ENCODE results near the gene CLCN1. TPM values are rescaled to one million over a fixed set of nuclear protein-coding genes. Genes with fewer than 3 reads are reported as not detected.

CLCN1 gene
- total RNA-seq, 2 experiments from 2014 or later, result not detected

GRCh38 chr7:143287339-143287934 is 28.5 kb upstream of the CLCN1 start:
- Histone ChIP-seq H4K20me1 (ENCODE audit: insufficient read depth, low read length) (peaks cover 6% of the 10 kb centered on the region; the same call in 1 of the 2 replicates), H3K27ac (ENCODE audit: low read depth, low read length, poor library complexity, severe bottlenecking) (peak overlapping the region; percentile 28), H3K4me2 (ENCODE audit: low read length) (peak overlapping the region; percentile 56), H3K79me2 (ENCODE audit: insufficient read depth, low read depth, low read length) (peaks cover 33% of the 10 kb centered on the region), H3K9me3 (ENCODE audit: low read length) (0 out of 2 replicates have a peak, but pooled peaks cover 5% of the 10 kb centered on the region), H3K4me3 (ENCODE audit: low read depth, low read length, poor library complexity, severe bottlenecking) (peak overlapping the region; percentile 17), H2AFZ (ENCODE audit: low read length) (peak overlapping the region; percentile 93; the same call in 1 of the 2 replicates), H3K9me2 (ENCODE audit: insufficient read depth, low read length) (no peaks in the 10 kb centered on the region), H3K36me3 (ENCODE audit: insufficient read depth, low read length) (peaks cover 39% of the 10 kb centered on the region), H3K4me1 (ENCODE audit: insufficient read depth, low read length, poor library complexity, severe bottlenecking) (peaks cover 39% of the 10 kb centered on the region)
- DNase-seq (ENCODE audit: low spot score), result peak; percentile 7
- BruUV-seq (replicated peaks), result TSS peak; percentile 87
- CTCF ChIA-PET (ENCODE audit: unreplicated experiment), result no interaction called here
- TF ChIP-seq EZH2phosphoT487 (IDR thresholded peaks at IDR 0.05; ENCODE audit: borderline replicate concordance, low read depth, low read length) (no peak), CTCF (conservative IDR thresholded peaks at IDR 0.05; ENCODE audit: low read length) (no peak)
- POLR2A ChIA-PET, result interaction anchor here (0.7 to 1.5 kb wide), 7 partner anchors 10 to 83 kb away, joined by 3 to 7 read pairs (median 6); partner anchors contain the start of gene GSTK1
- intact Hi-C loops (cut with micrococcal nuclease; ENCODE audit: unreplicated experiment), result loop anchor here (5.0 kb wide), 2 partner anchors 480 to 1550 kb away; partner anchors contain the start of gene SSBP1

GRCh38 chr7:143287935-143288826 is 27.7 kb upstream of the CLCN1 start, which contains the start of gene CASP2:
Gene CASP2 (plus strand): TSS chr7:143288351. CDS start chr7:143288456, 105 bp downstream.
- CTCF ChIA-PET (ENCODE audit: unreplicated experiment), result interaction anchor here (0.6 kb wide), 1 partner anchor 39 kb away, joined by 3 read pairs; no protein-coding TSS in a partner anchor
- 0 out of 2 replicates have a peak, but pooled peaks cover 5% of the 10 kb centered on the region for H3K9me3 ChIP-seq (ENCODE audit: low read length)

More at GRCh38 chr7:143287935-143288826, 27.7 kb upstream of the CLCN1 start, which contains the start of gene CASP2:
- peak; percentile 96 for DNase-seq (ENCODE audit: low spot score)
- Histone ChIP-seq H3K27ac (ENCODE audit: low read depth, low read length, poor library complexity, severe bottlenecking) (peak within 1 kb of the TSS; percentile 66), H3K4me1 (ENCODE audit: insufficient read depth, low read length, poor library complexity, severe bottlenecking) (peaks cover 36% of the 10 kb centered on the region), H3K79me2 (ENCODE audit: insufficient read depth, low read depth, low read length) (peaks cover 33% of the 10 kb centered on the region), H3K9me2 (ENCODE audit: insufficient read depth, low read length) (no peaks in the 10 kb centered on the region), H4K20me1 (ENCODE audit: insufficient read depth, low read length) (peaks cover 6% of the 10 kb centered on the region; the same call in 1 of the 2 replicates), H3K4me3 (ENCODE audit: low read depth, low read length, poor library complexity, severe bottlenecking) (peak within 1 kb of the TSS; percentile 95), H2AFZ (ENCODE audit: low read length) (peak within 1 kb of the TSS; percentile 93; the same call in 1 of the 2 replicates), H3K36me3 (ENCODE audit: insufficient read depth, low read length) (peaks cover 47% of the 10 kb centered on the region), H3K4me2 (ENCODE audit: low read length) (peak within 1 kb of the TSS; percentile 88)
- TF ChIP-seq CTCF (conservative IDR thresholded peaks at IDR 0.05; ENCODE audit: low read length), result 0 out of 2 replicates have a peak, but pooled peaks have one; percentile 34
- TF ChIP-seq EZH2phosphoT487 (IDR thresholded peaks at IDR 0.05; ENCODE audit: borderline replicate concordance, low read depth, low read length), result no peak
- intact Hi-C loops (cut with micrococcal nuclease; ENCODE audit: unreplicated experiment), result loop anchor here (5.0 kb wide), 2 partner anchors 481 to 1551 kb away; partner anchors contain the start of gene SSBP1
- POLR2A ChIA-PET, result interaction anchor here (0.5 to 1.5 kb wide), 11 partner anchors 8 to 1311 kb away, joined by 3 to 8 read pairs (median 6); partner anchors contain the start of gene GSTK1
- no TSS peak for BruUV-seq (replicated peaks)

Data from OCI-LY7 (cell line).